Neural cell (in vitro differentiated cells): ENCODE results near the gene RIMS4. TPM values are rescaled to one million over a fixed set of nuclear protein-coding genes. Genes with fewer than 3 reads are reported as not detected.

Source experiments
- H2AFZ ChIP-seq: fragments of 200-600, 300-800 bp; sonication (generic), shearing (Covaris generic); 2 replicates; pipeline ENCODE4 v1.6.0; 2014; ENCODE audit warnings: low read depth, mild to moderate bottlenecking, antibody characterized with exemption, low read length, moderate library complexity
- H3F3A ChIP-seq: fragments of 200-600 bp; shearing (Covaris generic); 2 replicates; pipeline ENCODE4 v1.6.1; 2016; ENCODE audit warnings: mild to moderate bottlenecking, moderate library complexity, mixed read lengths, antibody characterized with exemption, low read length; ENCODE audit not compliant: insufficient read depth, poor library complexity, severe bottlenecking
- H3K27ac ChIP-seq: fragments of 200-600, 300-800 bp; sonication (generic), shearing (Covaris generic); 2 replicates; pipeline ENCODE4 v1.5.1; 2014; ENCODE audit warnings: mild to moderate bottlenecking, low read length, moderate library complexity
- H3K27me3 ChIP-seq: fragments of 300-800, 200-600 bp; sonication (generic), shearing (Covaris generic); 2 replicates; pipeline ENCODE4 v1.6.0; 2014; ENCODE audit warnings: mild to moderate bottlenecking, low read depth, low read length, moderate library complexity; ENCODE audit not compliant: insufficient read depth
- H3K36me3 ChIP-seq: fragments of 300-800, 200-600 bp; sonication (generic), shearing (Covaris generic); 2 replicates; pipeline ENCODE4 v1.5.1; 2014; ENCODE audit warnings: mild to moderate bottlenecking, antibody characterized with exemption, low read length, moderate library complexity; ENCODE audit not compliant: insufficient read depth
- H3K4me2 ChIP-seq: fragments of 300-800, 200-600 bp; sonication (generic), shearing (Covaris generic); 2 replicates; pipeline ENCODE4 v1.6.0; 2014; ENCODE audit warnings: mild to moderate bottlenecking, low read length
- H3K4me3 ChIP-seq: fragments of 300-800, 200-600 bp; sonication (generic), shearing (Covaris generic); 2 replicates; pipeline ENCODE4 v1.5.1; 2014; ENCODE audit warnings: mild to moderate bottlenecking, low read length, moderate library complexity
- H3K79me2 ChIP-seq: fragments of 200-600 bp; shearing (Covaris generic); replicated peaks from 2 replicates; pipeline ENCODE4 v1.6.0; 2014; ENCODE audit warnings: mild to moderate bottlenecking, low read length, moderate library complexity; ENCODE audit not compliant: insufficient read depth
- H3K9ac ChIP-seq: fragments of 300-800, 200-600 bp; sonication (generic), shearing (Covaris generic); 2 replicates; pipeline ENCODE4 v1.6.1; 2016; ENCODE audit warnings: mild to moderate bottlenecking, low read length, mixed read lengths
- H3K9me2 ChIP-seq: fragments of 200-600 bp; shearing (Covaris generic); 2 replicates; pipeline ENCODE4 v1.6.1; 2016; ENCODE audit warnings: mild to moderate bottlenecking, low read length, mixed read lengths; ENCODE audit not compliant: insufficient read depth
- H3K9me3 ChIP-seq: fragments of 200-600, 300-800 bp; sonication (generic), shearing (Covaris generic); 2 replicates; pipeline ENCODE4 v1.6.1; 2016; ENCODE audit warnings: mild to moderate bottlenecking, mixed run types, low read length, moderate library complexity, mixed read lengths
- H4K20me1 ChIP-seq: fragments of 200-600 bp; shearing (Covaris generic); 2 replicates; pipeline ENCODE4 v1.6.1; 2016; ENCODE audit warnings: mild to moderate bottlenecking, mixed run types; ENCODE audit not compliant: insufficient read depth
- EP300 ChIP-seq: fragments of 450-650 bp; conservative IDR thresholded peaks from 2 replicates; pipeline ENCODE4 v1.6.1; 2014; ENCODE audit warnings: antibody characterized with exemption, mild to moderate bottlenecking, moderate library complexity; ENCODE audit not compliant: poor library complexity, severe bottlenecking
- EZH2 ChIP-seq: fragments of 200-600, 300-800 bp; shearing (Covaris generic), sonication (generic); IDR thresholded peaks from 2 replicates; pipeline ENCODE4 v1.6.1; 2014; ENCODE audit warnings: antibody characterized with exemption, low read length, borderline replicate concordance, mild to moderate bottlenecking; ENCODE audit not compliant: insufficient read depth, poor library complexity, severe bottlenecking
- MXI1 ChIP-seq: fragments of 450-650 bp; conservative IDR thresholded peaks from 2 replicates; pipeline ENCODE4 v1.6.1; 2014; ENCODE audit warnings: antibody characterized with exemption, mild to moderate bottlenecking; ENCODE audit not compliant: poor library complexity, severe bottlenecking
- POLR2AphosphoS5 ChIP-seq: IDR thresholded peaks from 2 replicates; pipeline ENCODE4 v1.6.1; 2012
- RAD21 ChIP-seq: fragments of 450-650 bp; conservative IDR thresholded peaks from 2 replicates; pipeline ENCODE4 v1.6.1; 2014; ENCODE audit warnings: antibody characterized with exemption, mild to moderate bottlenecking, moderate library complexity
- SMC3 ChIP-seq: fragments of 450-650 bp; conservative IDR thresholded peaks from 2 replicates; pipeline ENCODE4 v1.6.1; 2014; ENCODE audit warnings: antibody characterized with exemption, mild to moderate bottlenecking, moderate library complexity; ENCODE audit not compliant: poor library complexity
- TAF1 ChIP-seq: IDR thresholded peaks from 2 replicates; pipeline ENCODE4 v1.6.1; 2012; ENCODE audit warnings: low read depth
- polyA plus RNA-seq: library from polyadenylated mRNA; depleted of rRNA; stranded (reverse); fragments of >200 nt; gene quantifications from 2 replicates; pipeline ENCODE4 v1.2.3, GENCODE V29; 2014
- TF ChIP-seq, protein P1 (sequence below): fragments of 450-650 bp; IDR thresholded peaks from 2 replicates; pipeline ENCODE4 v1.5.1; 2014; ENCODE audit warnings: antibody characterized with exemption, mild to moderate bottlenecking, moderate library complexity; ENCODE audit not compliant: poor library complexity, severe bottlenecking
- TF ChIP-seq, protein P2 (sequence below): IDR thresholded peaks from 2 replicates; pipeline ENCODE4 v1.6.1; 2012; ENCODE audit warnings: borderline replicate concordance

RIMS4 gene
- polyA plus RNA-seq, 1 donor from 2014 or later: 40.6 TPM

DNA sequence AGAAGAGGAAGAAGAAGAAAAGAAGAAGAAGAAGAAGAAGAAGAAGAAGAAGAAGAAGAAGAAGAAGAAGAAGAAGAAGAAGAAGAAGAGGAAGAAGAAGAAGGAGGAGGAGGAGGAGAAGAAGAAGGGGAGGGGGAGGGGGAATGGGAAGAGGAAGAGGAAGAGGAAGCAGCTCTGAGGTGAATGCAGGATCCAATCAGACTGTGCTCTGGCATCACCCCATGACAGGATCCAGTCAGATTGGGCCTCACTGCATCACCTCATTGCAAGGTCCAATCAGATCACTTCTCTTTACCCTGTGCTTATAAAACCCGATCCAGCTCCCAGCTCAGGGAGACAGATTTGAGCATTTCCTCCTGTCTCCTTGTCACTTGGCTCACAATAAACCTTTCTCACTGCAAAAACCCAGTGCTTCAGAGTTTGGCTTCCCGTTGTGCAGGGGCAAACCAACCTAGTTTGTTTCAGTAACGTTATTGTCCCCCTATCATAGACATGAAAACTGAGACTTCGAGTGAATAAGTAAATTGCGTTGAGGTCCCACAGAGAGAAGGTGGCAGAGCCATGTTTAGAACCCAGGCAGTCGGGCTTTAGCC lies 46.6 kb upstream of the RIMS4 start:
- Histone ChIP-seq H3K4me2 (no peak overlapping the region), H3K79me2 (no peaks in the 10 kb centered on the region), H3K27ac (no peak overlapping the region), H2AFZ (no peak overlapping the region), H3K9ac (no peak overlapping the region), H3F3A (no peaks in the 10 kb centered on the region), H4K20me1 (no peaks in the 10 kb centered on the region), H3K4me3 (no peak overlapping the region), H3K9me2 (no peaks in the 10 kb centered on the region), H3K9me3 (no peaks in the 10 kb centered on the region), H3K36me3 (no peaks in the 10 kb centered on the region), H3K27me3 (no peaks in the 10 kb centered on the region)
- no peak for TF ChIP-seq EZH2
- TF ChIP-seq, protein P1, sequence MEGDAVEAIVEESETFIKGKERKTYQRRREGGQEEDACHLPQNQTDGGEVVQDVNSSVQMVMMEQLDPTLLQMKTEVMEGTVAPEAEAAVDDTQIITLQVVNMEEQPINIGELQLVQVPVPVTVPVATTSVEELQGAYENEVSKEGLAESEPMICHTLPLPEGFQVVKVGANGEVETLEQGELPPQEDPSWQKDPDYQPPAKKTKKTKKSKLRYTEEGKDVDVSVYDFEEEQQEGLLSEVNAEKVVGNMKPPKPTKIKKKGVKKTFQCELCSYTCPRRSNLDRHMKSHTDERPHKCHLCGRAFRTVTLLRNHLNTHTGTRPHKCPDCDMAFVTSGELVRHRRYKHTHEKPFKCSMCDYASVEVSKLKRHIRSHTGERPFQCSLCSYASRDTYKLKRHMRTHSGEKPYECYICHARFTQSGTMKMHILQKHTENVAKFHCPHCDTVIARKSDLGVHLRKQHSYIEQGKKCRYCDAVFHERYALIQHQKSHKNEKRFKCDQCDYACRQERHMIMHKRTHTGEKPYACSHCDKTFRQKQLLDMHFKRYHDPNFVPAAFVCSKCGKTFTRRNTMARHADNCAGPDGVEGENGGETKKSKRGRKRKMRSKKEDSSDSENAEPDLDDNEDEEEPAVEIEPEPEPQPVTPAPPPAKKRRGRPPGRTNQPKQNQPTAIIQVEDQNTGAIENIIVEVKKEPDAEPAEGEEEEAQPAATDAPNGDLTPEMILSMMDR: no peak
- no peak for TF ChIP-seq POLR2AphosphoS5
- no peak for TF ChIP-seq RAD21

DNA sequence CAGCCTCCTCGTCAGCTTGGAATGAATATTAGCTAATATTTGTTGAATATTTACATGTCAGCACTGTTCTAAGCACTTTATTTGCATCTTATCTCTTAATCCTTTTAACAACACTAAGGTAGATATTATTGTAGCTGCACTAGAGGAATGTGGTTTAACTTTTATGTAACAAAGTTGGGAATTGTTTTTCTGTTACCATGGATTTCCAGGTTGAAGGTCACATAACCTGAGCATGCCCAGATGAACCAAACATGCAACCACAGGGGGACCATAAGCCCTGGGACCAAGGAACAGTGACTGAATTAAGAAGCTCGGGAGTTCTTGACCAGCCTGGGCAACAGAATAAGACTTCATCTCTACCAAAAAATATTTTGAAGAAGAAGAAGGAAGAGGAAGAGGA lies 46.1 kb upstream of the RIMS4 start:
- no peaks in the 10 kb centered on the region for H3K79me2 ChIP-seq
- H3K36me3 ChIP-seq: no peaks in the 10 kb centered on the region
- no peaks in the 10 kb centered on the region for H3K27me3 ChIP-seq
- H3K9ac ChIP-seq: no peak overlapping the region
- H4K20me1 ChIP-seq: no peaks in the 10 kb centered on the region
- no peaks in the 10 kb centered on the region for H3K9me3 ChIP-seq
- H3K27ac ChIP-seq: no peak overlapping the region
- no peaks in the 10 kb centered on the region for H3K9me2 ChIP-seq
- no peak overlapping the region for H3K4me2 ChIP-seq
- no peak overlapping the region for H3K4me3 ChIP-seq
- no peak for TF ChIP-seq EP300
- no peak for TF ChIP-seq RAD21
- no peak for TF ChIP-seq POLR2AphosphoS5
- TF ChIP-seq, protein P1: no peak
- TF ChIP-seq, protein P2, sequence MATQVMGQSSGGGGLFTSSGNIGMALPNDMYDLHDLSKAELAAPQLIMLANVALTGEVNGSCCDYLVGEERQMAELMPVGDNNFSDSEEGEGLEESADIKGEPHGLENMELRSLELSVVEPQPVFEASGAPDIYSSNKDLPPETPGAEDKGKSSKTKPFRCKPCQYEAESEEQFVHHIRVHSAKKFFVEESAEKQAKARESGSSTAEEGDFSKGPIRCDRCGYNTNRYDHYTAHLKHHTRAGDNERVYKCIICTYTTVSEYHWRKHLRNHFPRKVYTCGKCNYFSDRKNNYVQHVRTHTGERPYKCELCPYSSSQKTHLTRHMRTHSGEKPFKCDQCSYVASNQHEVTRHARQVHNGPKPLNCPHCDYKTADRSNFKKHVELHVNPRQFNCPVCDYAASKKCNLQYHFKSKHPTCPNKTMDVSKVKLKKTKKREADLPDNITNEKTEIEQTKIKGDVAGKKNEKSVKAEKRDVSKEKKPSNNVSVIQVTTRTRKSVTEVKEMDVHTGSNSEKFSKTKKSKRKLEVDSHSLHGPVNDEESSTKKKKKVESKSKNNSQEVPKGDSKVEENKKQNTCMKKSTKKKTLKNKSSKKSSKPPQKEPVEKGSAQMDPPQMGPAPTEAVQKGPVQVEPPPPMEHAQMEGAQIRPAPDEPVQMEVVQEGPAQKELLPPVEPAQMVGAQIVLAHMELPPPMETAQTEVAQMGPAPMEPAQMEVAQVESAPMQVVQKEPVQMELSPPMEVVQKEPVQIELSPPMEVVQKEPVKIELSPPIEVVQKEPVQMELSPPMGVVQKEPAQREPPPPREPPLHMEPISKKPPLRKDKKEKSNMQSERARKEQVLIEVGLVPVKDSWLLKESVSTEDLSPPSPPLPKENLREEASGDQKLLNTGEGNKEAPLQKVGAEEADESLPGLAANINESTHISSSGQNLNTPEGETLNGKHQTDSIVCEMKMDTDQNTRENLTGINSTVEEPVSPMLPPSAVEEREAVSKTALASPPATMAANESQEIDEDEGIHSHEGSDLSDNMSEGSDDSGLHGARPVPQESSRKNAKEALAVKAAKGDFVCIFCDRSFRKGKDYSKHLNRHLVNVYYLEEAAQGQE: no peak
- no peak for TF ChIP-seq EZH2
- TF ChIP-seq TAF1: no peak
- TF ChIP-seq MXI1: no peak
- no peak for TF ChIP-seq SMC3
- H2AFZ ChIP-seq: no peak overlapping the region
- H3F3A ChIP-seq: no peaks in the 10 kb centered on the region
